NCI-H2171 (cell line): Measurements from ENCODE around the gene HERC6.
"Not testable (repeated sequence)": the region's sequence is repeated elsewhere in the genome, so short reads cannot be mapped to it uniquely, and the experiment has no call there.

ENCODE experiments used
- DNase-seq: peaks from one replicate; lab custom pipeline; 2025; lab: John Stamatoyannopoulos, UW

HERC6 gene

GRCh38 chr4:88447371-88448095 lies 68.9 kb downstream of the HERC6 start:
- DNase-seq, result no peak

DNA sequence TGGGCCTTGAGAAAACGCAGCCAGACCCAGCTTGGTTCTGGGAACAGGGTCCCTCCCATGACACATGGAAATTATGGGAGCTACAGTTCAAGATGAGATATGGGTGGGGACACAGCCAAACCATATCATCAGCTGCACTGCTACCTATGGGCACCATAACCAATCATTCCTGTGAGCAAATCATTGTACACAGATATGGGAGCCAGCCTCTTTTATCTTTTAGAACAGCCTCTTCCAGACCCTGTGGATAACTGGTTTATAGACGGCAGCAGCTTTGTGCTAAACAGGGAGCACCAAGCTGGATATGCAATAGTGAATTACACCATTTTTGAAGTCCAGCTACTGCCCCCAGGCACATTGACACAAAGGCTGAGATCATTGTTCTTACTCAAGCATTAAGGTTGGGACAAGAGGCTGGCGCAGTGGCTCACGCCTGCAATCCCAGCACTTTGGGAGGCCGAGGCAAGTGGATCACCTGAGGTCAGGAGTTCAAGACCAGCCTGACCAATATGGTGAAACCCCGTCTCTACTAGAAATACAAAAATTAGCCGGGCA lies 69.6 kb downstream of the HERC6 start:
- DNase-seq, result not testable (repeated sequence)

- no peak for DNase-seq
These were observed 70.2 kb downstream of the HERC6 start for GRCh38 chr4:88448889-88449288.

GRCh38 chr4:88449290-88449689 lies 70.6 kb downstream of the HERC6 start:
- DNase-seq, result no peak

- DNase-seq, result no peak
These were observed 72.6 kb downstream of the HERC6 start for GRCh38 chr4:88451205-88451604.

DNA sequence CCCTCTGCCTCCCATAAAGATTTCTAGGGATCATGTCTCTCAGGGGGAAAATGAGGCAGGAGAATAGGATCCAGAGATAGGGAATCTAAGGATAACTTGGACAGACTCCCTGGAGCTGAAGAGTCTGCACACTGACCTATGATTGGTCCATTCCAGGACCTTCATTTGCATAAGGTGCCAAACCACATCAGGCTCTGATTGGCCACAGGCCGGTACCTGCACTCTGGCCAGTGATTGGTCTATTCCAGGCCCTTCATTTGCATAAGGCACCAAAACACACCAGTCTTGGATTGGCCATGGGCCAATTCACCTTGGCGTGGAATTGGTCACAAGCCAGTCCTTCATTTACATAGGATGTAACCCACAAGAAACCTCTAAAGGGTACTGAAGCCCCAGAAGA lies 74.3 kb downstream of the HERC6 start:
- DNase-seq, result no peak

- no peak for DNase-seq
These were observed 78.1 kb downstream of the HERC6 start, which contains the start of gene HERC5 for GRCh38 chr4:88456670-88457306. Gene HERC5 (plus strand): TSS chr4:88457119. CDS start chr4:88457270, 151 bp downstream.

- DNase-seq, result no peak
These were observed 78.9 kb downstream of the HERC6 start for GRCh38 chr4:88457307-88458103.

DNA sequence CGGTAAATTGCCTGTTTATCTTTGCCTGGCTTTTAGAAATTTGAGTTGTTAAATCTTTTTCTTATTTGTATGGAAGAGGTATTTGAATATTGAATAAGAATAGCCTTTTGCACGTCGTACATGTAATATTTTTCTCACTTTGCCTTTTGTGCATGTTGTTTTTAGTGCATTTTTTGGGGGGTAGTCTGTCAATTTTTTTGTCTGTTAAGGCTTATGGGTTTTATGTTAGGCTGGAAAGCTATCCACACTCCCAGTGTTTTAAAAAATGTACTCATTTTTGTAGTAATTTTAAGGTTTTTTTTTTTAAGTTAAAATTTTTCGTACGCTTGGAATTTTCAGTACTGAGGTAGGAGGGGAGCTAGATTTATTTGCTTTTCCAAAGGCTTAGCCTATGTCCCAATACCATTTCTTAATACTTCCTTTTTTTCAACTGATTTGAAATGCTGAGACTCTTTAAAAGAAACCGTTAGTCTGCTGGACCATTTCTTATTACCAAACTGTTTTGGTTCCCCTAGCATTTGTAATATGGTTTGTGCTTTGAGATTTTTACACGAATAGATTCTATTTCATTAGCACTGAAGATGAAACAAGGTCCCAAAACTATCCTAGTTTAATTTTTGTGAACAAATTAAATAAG lies 79.6 kb downstream of the HERC6 start:
- DNase-seq, result no peak

DNA sequence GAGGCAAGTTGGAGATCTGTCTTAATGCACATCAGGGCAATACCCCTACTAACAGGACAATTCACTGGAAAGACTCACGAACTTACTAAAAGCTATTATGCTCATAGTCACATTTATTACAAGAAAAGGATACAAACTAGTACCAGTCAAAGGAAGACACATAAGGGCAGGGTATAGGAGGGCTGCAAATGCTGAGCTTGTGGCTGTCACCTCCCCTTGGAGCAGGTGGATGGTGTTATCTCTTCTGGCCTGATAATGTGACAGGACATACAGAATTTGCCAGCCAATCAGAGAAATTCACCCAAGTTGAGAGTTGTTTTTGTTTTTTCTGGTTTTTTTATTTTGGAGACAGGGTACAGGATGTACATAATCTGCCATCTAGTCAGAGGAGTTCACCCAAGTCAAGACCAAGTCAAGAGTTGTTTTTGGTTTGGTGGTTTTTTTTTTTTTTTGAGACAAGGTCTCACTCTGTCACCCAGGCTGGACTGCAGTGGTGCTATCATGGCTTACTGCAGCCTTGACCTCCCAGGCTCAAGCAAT lies 87.1 kb downstream of the HERC6 start:
- no peak for DNase-seq

DNA sequence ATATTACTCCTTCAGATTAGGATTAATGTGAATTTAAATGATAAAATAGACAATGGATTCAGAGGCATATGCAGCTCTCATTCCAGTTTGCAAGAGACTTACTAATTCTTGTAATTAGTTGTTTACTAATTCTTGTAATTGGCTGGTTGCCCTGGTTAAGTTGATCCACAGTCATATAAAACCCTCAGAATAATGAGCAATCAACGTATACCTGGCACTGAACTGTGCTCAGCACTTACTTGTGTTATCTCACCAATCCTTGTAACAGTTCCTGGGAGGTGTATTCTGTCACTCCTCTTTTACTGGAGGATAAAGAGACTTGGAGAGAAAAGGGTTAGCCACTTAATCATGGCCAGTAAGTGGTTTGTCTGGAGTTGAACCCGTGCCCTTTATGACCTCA lies 88.7 kb downstream of the HERC6 start:
- no peak for DNase-seq

GRCh38 chr4:88477229-88477860 lies 98.7 kb downstream of the HERC6 start:
- no peak for DNase-seq

DNA sequence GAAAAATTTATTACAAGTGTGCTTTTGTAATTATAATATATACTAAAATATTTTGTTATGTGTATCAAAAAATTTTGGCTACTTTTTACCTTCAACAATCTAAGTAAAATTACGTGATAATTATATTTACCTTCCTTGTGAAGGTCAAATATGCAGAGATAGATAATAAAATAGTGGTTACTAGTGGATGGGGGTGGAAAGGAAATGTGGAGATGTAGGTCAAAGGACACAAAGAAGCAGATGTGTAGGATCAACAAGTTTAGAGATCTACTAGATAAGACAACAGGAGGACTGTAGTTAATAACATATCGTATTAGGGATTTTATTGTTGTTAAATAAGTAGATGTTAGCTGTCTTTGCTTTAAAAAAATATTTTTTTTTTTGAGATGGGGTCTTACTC lies 99.6 kb downstream of the HERC6 start:
- no peak for DNase-seq

- no peak for DNase-seq
These were observed 102.9 kb downstream of the HERC6 start for GRCh38 chr4:88481537-88481936.

DNA sequence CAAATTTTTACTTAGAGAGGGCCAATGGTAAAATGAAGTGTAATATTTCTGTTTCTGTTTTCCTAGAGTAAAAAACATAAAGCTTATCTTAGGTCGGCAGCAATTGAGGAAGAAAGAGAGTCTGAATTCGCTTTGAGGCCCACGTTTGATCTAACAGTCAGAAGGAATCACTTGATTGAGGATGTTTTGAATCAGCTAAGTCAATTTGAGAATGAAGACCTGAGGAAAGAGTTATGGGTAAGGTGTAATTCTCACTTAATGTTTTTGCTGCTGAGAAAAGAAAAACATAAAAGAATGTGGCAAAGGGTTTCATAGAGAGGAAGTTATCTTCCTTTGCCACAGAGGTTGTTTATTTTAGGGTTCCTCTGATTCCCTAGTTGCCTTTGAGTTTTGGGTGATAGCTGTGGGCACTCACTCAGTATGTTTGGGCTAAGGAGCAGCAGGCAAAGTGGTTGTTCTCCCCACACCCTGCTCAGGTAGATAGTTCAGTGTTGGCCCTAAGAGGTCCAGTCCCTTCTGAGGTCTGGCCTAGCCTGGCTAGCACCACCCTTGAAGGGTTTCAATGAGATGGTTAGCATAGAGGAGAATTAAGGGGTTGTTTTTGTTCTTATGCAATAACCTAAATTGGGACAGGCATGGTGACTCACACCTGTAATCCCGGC lies 110.6 kb downstream of the HERC6 start:
- no peak for DNase-seq
